ENCODE data around the gene CCDC54. TPM values are rescaled to one million over a fixed set of nuclear protein-coding genes. Genes with fewer than 3 reads are reported as not detected.

CCDC54 gene
- total RNA-seq, 1 donor from 2014 or later = not detected

DNA sequence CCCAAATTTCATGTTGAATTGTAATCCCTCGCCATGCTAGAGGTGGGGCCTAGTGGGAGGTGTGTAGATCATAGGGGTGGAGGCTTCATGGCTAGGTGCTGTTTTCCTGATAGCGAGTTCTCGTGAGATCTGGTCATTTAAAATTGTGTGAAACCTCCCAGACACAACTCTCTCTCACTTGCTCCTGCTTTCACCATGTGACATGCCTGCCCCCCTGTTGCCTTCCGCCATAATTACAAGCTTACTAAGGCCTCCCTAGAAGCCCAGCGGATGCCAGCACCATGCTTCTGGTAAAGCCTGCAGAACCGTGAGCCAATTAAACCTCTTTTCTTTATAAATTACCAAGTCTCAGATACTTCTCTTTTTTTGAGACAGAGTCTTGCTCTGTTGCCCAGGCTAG is 36.0 kb downstream of the CCDC54 start:
- DNase-seq (no peak), ATAC-seq (no peak)
- Histone ChIP-seq H3K9me3 (no peaks in the 10 kb centered on the region), H3K4me1 (no peaks in the 10 kb centered on the region), H3K4me3 (no peak overlapping the region), H3K27me3 (no peaks in the 10 kb centered on the region), H3K27ac (no peak overlapping the region), H3K36me3 (no peaks in the 10 kb centered on the region)
- intact Hi-C loops (cut with DNase I) = no loop called here
- no peak for TF ChIP-seq CTCF (IDR thresholded peaks at IDR 0.05)

GRCh38 chr3:107414325-107414964 is 37.2 kb downstream of the CCDC54 start:
- DNase-seq (no peak), ATAC-seq (no peak)
- Histone ChIP-seq H3K4me1 (no peaks in the 10 kb centered on the region), H3K9me3 (no peaks in the 10 kb centered on the region), H3K4me3 (no peak overlapping the region), H3K27ac (no peak overlapping the region), H3K27me3 (no peaks in the 10 kb centered on the region), H3K36me3 (no peaks in the 10 kb centered on the region)
- TF ChIP-seq CTCF (IDR thresholded peaks at IDR 0.05) = no peak
- intact Hi-C loops (cut with DNase I) = no loop called here

DNA sequence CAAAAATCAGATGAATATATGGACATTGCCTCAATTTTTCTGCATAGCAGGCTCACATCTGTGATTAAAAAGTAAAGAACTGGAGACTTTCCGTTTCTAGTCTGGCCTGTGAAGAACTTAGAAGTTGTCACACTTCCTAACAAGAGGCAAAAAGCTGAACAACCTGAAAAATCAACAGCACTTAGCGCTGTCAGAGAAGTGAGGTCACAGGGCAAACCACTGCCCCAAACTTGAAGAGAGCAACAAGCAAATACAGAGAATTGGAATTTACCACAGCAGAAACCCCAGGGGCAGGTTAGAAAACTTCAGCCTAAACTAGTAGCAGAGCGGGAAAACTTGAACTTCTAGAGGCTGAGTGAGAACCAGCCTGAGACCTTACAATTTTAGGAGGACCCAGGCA is 38.9 kb downstream of the CCDC54 start:
- H3K9me3 ChIP-seq = no peaks in the 10 kb centered on the region
- H3K27ac ChIP-seq = peak overlapping the region; percentile 12
- no peak for TF ChIP-seq CTCF (IDR thresholded peaks at IDR 0.05)
- peak; percentile 91 for ATAC-seq
- intact Hi-C loops (cut with DNase I) = no loop called here
- no peaks in the 10 kb centered on the region for H3K4me1 ChIP-seq
- no peaks in the 10 kb centered on the region for H3K36me3 ChIP-seq
- no peaks in the 10 kb centered on the region for H3K27me3 ChIP-seq
- no peak overlapping the region for H3K4me3 ChIP-seq
- no peak for DNase-seq

DNA sequence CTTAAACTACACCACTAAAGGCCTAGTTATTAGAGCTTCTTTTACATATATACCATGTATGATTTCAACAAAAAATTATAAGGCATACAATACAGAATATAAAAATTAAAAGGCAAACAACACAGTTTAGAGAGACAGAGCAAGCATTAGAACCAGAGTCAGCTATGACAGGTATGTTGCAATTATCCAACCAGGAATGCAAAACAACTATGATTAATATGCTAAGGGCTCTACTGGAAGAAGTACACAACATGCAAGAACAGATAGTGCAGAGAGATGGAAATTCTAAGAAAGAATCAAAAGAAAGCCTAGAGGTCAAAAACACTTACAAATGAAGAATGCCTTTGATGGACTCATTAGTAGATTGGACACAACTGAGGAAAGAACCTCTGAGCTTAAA is 39.6 kb downstream of the CCDC54 start:
- Histone ChIP-seq H3K4me3 (no peak overlapping the region), H3K9me3 (no peaks in the 10 kb centered on the region), H3K27ac (no peak overlapping the region), H3K27me3 (no peaks in the 10 kb centered on the region), H3K4me1 (no peaks in the 10 kb centered on the region), H3K36me3 (no peaks in the 10 kb centered on the region)
- TF ChIP-seq CTCF (IDR thresholded peaks at IDR 0.05) = no peak
- ATAC-seq (peak; percentile 69), DNase-seq (no peak)
- intact Hi-C loops (cut with DNase I) = no loop called here

- no peaks in the 10 kb centered on the region for H3K27me3 ChIP-seq
- TF ChIP-seq CTCF (IDR thresholded peaks at IDR 0.05) = peak; percentile 75
- H3K36me3 ChIP-seq = no peaks in the 10 kb centered on the region
- intact Hi-C loops (cut with DNase I) = no loop called here
- no peak overlapping the region for H3K27ac ChIP-seq
- H3K4me3 ChIP-seq = peak overlapping the region; percentile 27
- ATAC-seq (peak; percentile 87), DNase-seq (no peak)
- no peaks in the 10 kb centered on the region for H3K9me3 ChIP-seq
- no peaks in the 10 kb centered on the region for H3K4me1 ChIP-seq
These were observed 44.0 kb downstream of the CCDC54 start for GRCh38 chr3:107421170-107421792.

Data from upper lobe of right lung (tissue), 1 donor.